SK-N-MC (cell line): ENCODE measurements around the gene TRPT1.

ENCODE experiments used
- EZH2 ChIP-seq: fragments of 200-600 bp; sonication (generic); IDR thresholded peaks from one replicate; pipeline ENCODE4 v1.6.1; 2017; ENCODE audit warnings: antibody characterized with exemption
- POLR2AphosphoS5 ChIP-seq: IDR thresholded peaks from 2 replicates; pipeline ENCODE4 v1.6.1; 2012; ENCODE audit warnings: mild to moderate bottlenecking, low read depth, low read length, borderline replicate concordance

DNA sequence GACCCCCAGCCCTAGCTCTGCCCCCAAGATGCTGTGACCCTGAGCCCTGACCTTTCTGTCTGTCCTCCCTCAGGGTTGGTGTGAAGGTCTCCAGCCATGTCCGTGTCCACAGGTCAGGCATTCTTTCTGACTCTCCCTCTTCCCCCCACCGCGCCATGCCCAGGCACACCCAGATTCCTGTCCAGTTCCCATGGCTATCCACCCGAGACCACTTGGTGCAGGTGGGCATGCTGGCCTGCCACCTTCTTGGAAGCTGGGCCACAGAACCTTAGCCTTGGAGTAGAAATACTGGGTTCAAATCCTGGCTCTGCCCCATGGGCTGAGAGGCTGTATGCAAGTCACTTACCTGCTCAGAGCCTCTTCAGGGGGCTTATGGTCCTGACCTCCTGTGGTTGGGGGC, 23.1 kb upstream of the TRPT1 start:
- TF ChIP-seq EZH2 (no peak), POLR2AphosphoS5 (no peak)
